ENCODE data around the gene SNW1.
"Not testable (repeated sequence)": the region's sequence is repeated elsewhere in the genome, so short reads cannot be mapped to it uniquely, and the experiment has no call there.

GRCh38 chr14:77768442-77769069 is 7.6 kb upstream of the SNW1 start:
- not testable (repeated sequence) for TF ChIP-seq FOXA1 (IDR thresholded peaks at IDR 0.05); FOXM1 (IDR thresholded peaks at IDR 0.05; ENCODE audit: borderline replicate concordance); SP1 (IDR thresholded peaks at IDR 0.05); ELF4 (IDR thresholded peaks at IDR 0.05); BHLHE40 (IDR thresholded peaks at IDR 0.05; ENCODE audit: borderline replicate concordance); ZNF384 (IDR thresholded peaks at IDR 0.05); HDGF (IDR thresholded peaks at IDR 0.05; ENCODE audit: borderline replicate concordance); LEF1 (IDR thresholded peaks at IDR 0.05; ENCODE audit: borderline replicate concordance); NFRKB (IDR thresholded peaks at IDR 0.05); ARNT (IDR thresholded peaks at IDR 0.05); FOXK2 (IDR thresholded peaks at IDR 0.05); L3MBTL2 (conservative IDR thresholded peaks at IDR 0.05)
